ENCODE measurements around the gene NUPR2.

DNA sequence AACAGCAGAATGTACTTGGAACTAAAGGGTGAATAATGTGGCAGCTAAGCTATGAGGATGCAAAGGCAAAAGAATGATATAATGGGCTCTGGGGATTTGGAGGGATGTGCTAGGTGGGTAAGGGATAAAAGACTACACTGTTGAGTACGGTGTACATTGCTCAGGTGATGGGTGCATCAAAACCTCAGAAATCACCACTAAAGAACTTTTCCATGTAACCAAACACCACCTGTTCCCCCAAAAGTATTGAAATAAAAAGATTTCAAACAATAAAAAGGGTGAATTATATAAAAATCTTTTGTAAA, 8.3 kb downstream of the NUPR2 start:
- TF ChIP-seq, protein P1, sequence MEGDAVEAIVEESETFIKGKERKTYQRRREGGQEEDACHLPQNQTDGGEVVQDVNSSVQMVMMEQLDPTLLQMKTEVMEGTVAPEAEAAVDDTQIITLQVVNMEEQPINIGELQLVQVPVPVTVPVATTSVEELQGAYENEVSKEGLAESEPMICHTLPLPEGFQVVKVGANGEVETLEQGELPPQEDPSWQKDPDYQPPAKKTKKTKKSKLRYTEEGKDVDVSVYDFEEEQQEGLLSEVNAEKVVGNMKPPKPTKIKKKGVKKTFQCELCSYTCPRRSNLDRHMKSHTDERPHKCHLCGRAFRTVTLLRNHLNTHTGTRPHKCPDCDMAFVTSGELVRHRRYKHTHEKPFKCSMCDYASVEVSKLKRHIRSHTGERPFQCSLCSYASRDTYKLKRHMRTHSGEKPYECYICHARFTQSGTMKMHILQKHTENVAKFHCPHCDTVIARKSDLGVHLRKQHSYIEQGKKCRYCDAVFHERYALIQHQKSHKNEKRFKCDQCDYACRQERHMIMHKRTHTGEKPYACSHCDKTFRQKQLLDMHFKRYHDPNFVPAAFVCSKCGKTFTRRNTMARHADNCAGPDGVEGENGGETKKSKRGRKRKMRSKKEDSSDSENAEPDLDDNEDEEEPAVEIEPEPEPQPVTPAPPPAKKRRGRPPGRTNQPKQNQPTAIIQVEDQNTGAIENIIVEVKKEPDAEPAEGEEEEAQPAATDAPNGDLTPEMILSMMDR (IDR thresholded peaks at IDR 0.05 in 8 of 11, conservative IDR thresholded peaks at IDR 0.05 in 3 of 11), result no peak
- TF ChIP-seq POLR2AphosphoS5 (IDR thresholded peaks at IDR 0.05), result no peak
